GM23248 (cell line): Measurements from ENCODE around the gene ST3GAL3.

Source experiments
- EZH2 ChIP-seq: fragments of 200-600 bp; sonication (generic); IDR thresholded peaks from 2 replicates; pipeline ENCODE4 v1.6.1; 2018; ENCODE audit warnings: antibody characterized with exemption, mild to moderate bottlenecking; ENCODE audit not compliant: insufficient read depth, poor library complexity, severe bottlenecking
- EZH2phosphoT487 ChIP-seq: fragments of 200-600 bp; sonication (generic); IDR thresholded peaks from 2 replicates; pipeline ENCODE4 v1.6.1; 2018; ENCODE audit warnings: antibody characterized with exemption, moderate library complexity, mild to moderate bottlenecking, low read depth; ENCODE audit not compliant: insufficient read depth

GRCh38 chr1:43688594-43689000 lies 18.7 kb upstream of the ST3GAL3 start:
- TF ChIP-seq EZH2 (no peak), EZH2phosphoT487 (no peak)
